Measurements from ENCODE around the gene NR1H2. TPM values are rescaled to one million over a fixed set of nuclear protein-coding genes. Genes with fewer than 3 reads are reported as not detected.

NR1H2 gene
- total RNA-seq, 6 experiments from 2014 or later: 23.6 to 57.9 (median 33.8) TPM

DNA sequence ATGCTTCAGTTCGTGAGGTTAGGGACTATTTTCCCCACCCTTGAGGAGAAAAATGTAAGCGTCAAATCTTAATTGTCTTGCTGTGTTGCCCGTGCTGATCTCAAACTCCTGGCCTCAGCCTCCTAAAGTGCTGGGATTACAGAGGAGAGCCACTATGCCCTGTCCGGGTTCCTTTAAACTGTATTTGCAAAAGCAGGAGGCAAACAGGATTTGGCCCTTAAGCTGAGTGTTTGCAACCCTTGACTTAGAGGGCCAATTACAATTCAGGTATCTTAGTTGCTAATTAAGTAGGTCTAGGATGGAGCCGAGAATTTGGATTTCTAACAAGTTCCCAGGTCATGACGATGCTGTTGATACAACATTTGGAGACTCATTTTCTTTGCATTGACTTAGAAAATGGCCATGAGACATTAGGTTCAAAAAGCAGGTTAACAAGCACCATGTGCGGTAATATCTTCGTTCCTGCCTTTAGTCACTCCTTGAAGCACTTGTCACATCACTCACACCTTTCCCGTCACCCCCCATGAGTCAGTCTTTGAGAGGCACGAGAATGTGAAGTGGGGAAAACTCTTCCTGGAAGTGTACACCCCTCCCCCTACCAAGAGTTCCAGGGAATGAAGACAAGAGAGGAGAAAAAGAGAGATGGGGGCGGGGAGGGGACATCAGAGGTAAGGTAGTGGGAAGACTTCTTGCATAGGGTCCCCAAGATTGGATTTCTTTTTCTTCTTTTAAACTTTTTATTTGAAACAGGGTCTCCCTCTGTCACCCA is 13.4 kb upstream of the NR1H2 start:
- Histone ChIP-seq H3K27me3 (no peaks in the 10 kb centered on the region), H3K4me1 (no peaks in the 10 kb centered on the region), H3K4me3 (no peak overlapping the region), H3K9me3 (no peaks in the 10 kb centered on the region), H3K36me3 (no peaks in the 10 kb centered on the region), H3K27ac (no peak overlapping the region)
- intact Hi-C loops (cut with DNase I): no loop called here
- ATAC-seq: no peak
- 74% methylated on average over 10 of the region's 11 CpGs for WGBS (ENCODE audit: insufficient coverage, low coverage, low lambda C conversion rate, missing lambda C conversion rate)
- TF ChIP-seq POLR2A (IDR thresholded peaks at IDR 0.05): no peak
- TF ChIP-seq CTCF (IDR thresholded peaks at IDR 0.05): no peak
- DNase-seq: no peak

DNA sequence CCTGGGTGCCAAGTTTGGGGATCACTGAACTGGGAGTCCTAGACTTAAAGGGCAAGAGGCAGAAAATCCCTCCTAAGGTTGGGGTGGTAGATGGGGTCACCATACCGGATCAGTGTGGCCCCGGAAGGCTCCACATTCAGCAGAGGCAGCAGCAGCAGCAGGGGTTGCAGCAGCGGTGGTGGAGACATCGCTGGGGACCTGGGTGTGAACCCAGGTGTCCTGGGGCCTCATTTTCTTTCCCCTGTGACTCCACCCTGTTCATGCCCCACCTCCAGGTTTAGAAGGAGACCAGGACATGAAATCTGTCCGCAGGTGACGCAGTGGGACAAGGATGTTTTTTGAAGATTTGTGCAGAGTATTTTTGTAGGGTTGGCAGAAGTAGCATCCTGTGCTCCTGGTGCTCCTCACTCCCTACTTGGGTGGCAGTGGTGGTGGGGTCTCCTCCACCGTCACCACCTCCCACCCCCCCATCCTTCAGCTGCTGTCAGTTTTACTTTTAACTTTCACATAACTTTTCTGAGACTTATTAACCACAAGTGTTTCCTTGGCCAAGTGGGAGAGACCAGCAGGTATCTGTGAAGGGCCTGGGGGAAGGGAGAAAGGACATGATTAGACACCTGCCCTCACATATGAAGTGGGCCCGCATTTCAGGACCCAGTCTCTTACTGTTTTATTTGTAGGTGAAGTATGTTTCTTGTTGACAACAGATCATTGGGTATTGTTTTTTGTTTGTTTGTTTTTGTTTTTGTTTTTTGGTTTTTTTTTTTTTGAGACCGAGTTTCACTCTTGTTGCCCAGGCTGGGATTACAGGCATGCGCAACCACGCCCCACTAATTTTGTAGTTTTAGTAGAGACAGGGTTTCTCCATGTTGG is 10.6 kb upstream of the NR1H2 start, which contains the start of gene NAPSA:
Gene NAPSA (minus strand): TSS at position 206 of the 873 bp plus-strand sequence. CDS start 18 bp downstream, at position 188.
- Histone ChIP-seq H3K4me1 (peaks cover 0 to 4% (median 0%) of the 10 kb centered on the region in 4 donors), H3K9me3 (no peaks in the 10 kb centered on the region), H3K4me3 (no peak within 1 kb of the TSS), H3K27me3 (no peaks in the 10 kb centered on the region), H3K27ac (no peak within 1 kb of the TSS), H3K36me3 (no peaks in the 10 kb centered on the region)
- TF ChIP-seq POLR2A (IDR thresholded peaks at IDR 0.05): no peak
- TF ChIP-seq CTCF (IDR thresholded peaks at IDR 0.05): no peak
- intact Hi-C loops (cut with DNase I): no loop called here
- 65% methylated on average over 5 of the region's 11 CpGs for WGBS (ENCODE audit: insufficient coverage, low coverage, low lambda C conversion rate, missing lambda C conversion rate)
- no peak for DNase-seq
- no peak for ATAC-seq

- intact Hi-C loops (cut with DNase I): no loop called here
- Histone ChIP-seq H3K4me3 (peak overlapping the region; percentile 63 to 75 (median 71)), H3K4me1 (peaks cover 0 to 4% (median 0%) of the 10 kb centered on the region in 4 donors), H3K36me3 (no peaks in the 10 kb centered on the region), H3K27ac (peak overlapping the region; percentile 19 to 72 (median 59)), H3K27me3 (no peaks in the 10 kb centered on the region), H3K9me3 (no peaks in the 10 kb centered on the region)
- DNase-seq: peak; percentile 79 to 91 (median 79)
- WGBS (ENCODE audit: insufficient coverage, low coverage, low lambda C conversion rate, missing lambda C conversion rate): 12% methylated on average over 29 of the region's 34 CpGs
- ATAC-seq: peak; percentile 92 to 96 (median 94)
- TF ChIP-seq POLR2A (IDR thresholded peaks at IDR 0.05): no peak
- peak; percentile 74 to 91 (median 78) for TF ChIP-seq CTCF (IDR thresholded peaks at IDR 0.05)
These were observed 7.3 kb upstream of the NR1H2 start for GRCh38 chr19:50368649-50369570.

- no peak overlapping the region for H3K27ac ChIP-seq
- peaks cover 0 to 4% (median 0%) of the 10 kb centered on the region in 4 donors for H3K4me1 ChIP-seq
- ATAC-seq (no peak), DNase-seq (no peak)
- 77% methylated on average over 9 of the region's 10 CpGs for WGBS (ENCODE audit: insufficient coverage, low coverage, low lambda C conversion rate, missing lambda C conversion rate)
- no peaks in the 10 kb centered on the region for H3K27me3 ChIP-seq
- TF ChIP-seq CTCF (IDR thresholded peaks at IDR 0.05) (no peak), POLR2A (IDR thresholded peaks at IDR 0.05) (no peak)
- H3K4me3 ChIP-seq: no peak overlapping the region
- no peaks in the 10 kb centered on the region for H3K36me3 ChIP-seq
- no peaks in the 10 kb centered on the region for H3K9me3 ChIP-seq
- intact Hi-C loops (cut with DNase I): loop anchor here (10.0 kb wide), 2 partner anchors 83 to 413 kb away; no protein-coding TSS in a partner anchor
These were observed 4.3 kb upstream of the NR1H2 start for GRCh38 chr19:50371914-50372475.
